Activated naive CD4-positive, alpha-beta T cell treated with anti-CD3 and anti-CD28 coated beads, Interleukin-2, amount 10 ng/mL, durations not matched to agents 7 days and 5 days (primary cell): ENCODE results near the gene ZCCHC3.
A peak's percentile ranks its signal among the peaks of the same experiment; 100 is the strongest.

ENCODE experiments used
- CTCF ChIA-PET: fragments of 350-600 bp; sonication (Branson Sonifier 250); formaldehyde crosslinking; loops from one replicate; lab custom pipeline; 2021; ENCODE audit warnings: antibody characterized with exemption; lab: Charles Lee
- DNase-seq: peaks from one replicate; pipeline ENCODE4 v3.0.0-alpha.2; 2020
- H3K27ac Mint-ChIP-seq: one replicate; pipeline ENCODE4 v1.8.0; 2021; ENCODE audit warnings: mild to moderate bottlenecking, moderate library complexity, mixed read lengths
- H3K27me3 Mint-ChIP-seq: one replicate; pipeline ENCODE4 v1.8.0; 2021; ENCODE audit warnings: mild to moderate bottlenecking, mixed read lengths
- H3K36me3 Mint-ChIP-seq: one replicate; pipeline ENCODE4 v1.8.0; 2021; ENCODE audit warnings: mixed read lengths
- H3K4me1 Mint-ChIP-seq: one replicate; pipeline ENCODE4 v1.8.0; 2021; ENCODE audit warnings: mixed read lengths
- H3K4me3 Mint-ChIP-seq: one replicate; pipeline ENCODE4 v1.8.0; 2021; ENCODE audit warnings: mild to moderate bottlenecking, moderate library complexity, mixed read lengths
- H3K9me3 Mint-ChIP-seq: one replicate; pipeline ENCODE4 v1.8.0; 2021; ENCODE audit warnings: mixed read lengths

The ZCCHC3 gene

GRCh38 chr20:272718-273117 lies 24.7 kb upstream of the ZCCHC3 start:
- no peak overlapping the region for H3K27ac Mint-ChIP-seq
- no peaks in the 10 kb centered on the region for H3K4me1 Mint-ChIP-seq
- no peak overlapping the region for H3K4me3 Mint-ChIP-seq
- DNase-seq: no peak
- CTCF ChIA-PET: no interaction called here
- H3K9me3 Mint-ChIP-seq: no peaks in the 10 kb centered on the region
- H3K27me3 Mint-ChIP-seq: peaks cover 16% of the 10 kb centered on the region
- no peaks in the 10 kb centered on the region for H3K36me3 Mint-ChIP-seq

- CTCF ChIA-PET: interaction anchor here (0.6 kb wide), 1 partner anchor 83 kb away, joined by 3 read pairs; no protein-coding TSS in a partner anchor
- H3K4me1 Mint-ChIP-seq: peaks cover 3% of the 10 kb centered on the region
- peaks cover 8% of the 10 kb centered on the region for H3K27me3 Mint-ChIP-seq
- H3K9me3 Mint-ChIP-seq: no peaks in the 10 kb centered on the region
- peaks cover 3% of the 10 kb centered on the region for H3K36me3 Mint-ChIP-seq
- no peak for DNase-seq
- no peak overlapping the region for H3K4me3 Mint-ChIP-seq
- no peak overlapping the region for H3K27ac Mint-ChIP-seq
Measured at GRCh38 chr20:273884-274283, 23.5 kb upstream of the ZCCHC3 start.

- peaks cover 3% of the 10 kb centered on the region for H3K36me3 Mint-ChIP-seq
- H3K9me3 Mint-ChIP-seq: no peaks in the 10 kb centered on the region
- H3K27me3 Mint-ChIP-seq: peaks cover 7% of the 10 kb centered on the region
- CTCF ChIA-PET: no interaction called here
- H3K4me3 Mint-ChIP-seq: no peak overlapping the region
- peaks cover 3% of the 10 kb centered on the region for H3K4me1 Mint-ChIP-seq
- no peak overlapping the region for H3K27ac Mint-ChIP-seq
- no peak for DNase-seq
Measured at GRCh38 chr20:275791-276190, 21.6 kb upstream of the ZCCHC3 start.

- peaks cover 3% of the 10 kb centered on the region for H3K36me3 Mint-ChIP-seq
- peaks cover 7% of the 10 kb centered on the region for H3K27me3 Mint-ChIP-seq
- no peaks in the 10 kb centered on the region for H3K9me3 Mint-ChIP-seq
- CTCF ChIA-PET: interaction anchor here (0.6 to 1.2 kb wide), 3 partner anchors 9 to 201 kb away, joined by 3 to 4 read pairs (median 4); no protein-coding TSS in a partner anchor
- H3K27ac Mint-ChIP-seq: no peak overlapping the region
- H3K4me1 Mint-ChIP-seq: peaks cover 3% of the 10 kb centered on the region
- no peak for DNase-seq
- H3K4me3 Mint-ChIP-seq: no peak overlapping the region
Measured at GRCh38 chr20:276620-277495, 20.5 kb upstream of the ZCCHC3 start.

- peaks cover 3% of the 10 kb centered on the region for H3K36me3 Mint-ChIP-seq
- no peak overlapping the region for H3K27ac Mint-ChIP-seq
- H3K4me1 Mint-ChIP-seq: peaks cover 3% of the 10 kb centered on the region
- CTCF ChIA-PET: interaction anchor here (0.6 to 1.2 kb wide), 3 partner anchors 9 to 200 kb away, joined by 3 to 4 read pairs (median 4); no protein-coding TSS in a partner anchor
- H3K27me3 Mint-ChIP-seq: peaks cover 7% of the 10 kb centered on the region
- H3K9me3 Mint-ChIP-seq: no peaks in the 10 kb centered on the region
- DNase-seq: no peak
- H3K4me3 Mint-ChIP-seq: no peak overlapping the region
Measured at GRCh38 chr20:277496-277781, 19.9 kb upstream of the ZCCHC3 start.

GRCh38 chr20:278181-278580 lies 19.2 kb upstream of the ZCCHC3 start:
- Mint-ChIP-seq H3K9me3 (no peaks in the 10 kb centered on the region), H3K36me3 (peaks cover 3% of the 10 kb centered on the region), H3K27ac (no peak overlapping the region), H3K4me1 (peaks cover 3% of the 10 kb centered on the region), H3K4me3 (no peak overlapping the region), H3K27me3 (peaks cover 3% of the 10 kb centered on the region)
- CTCF ChIA-PET: interaction anchor here (1.2 kb wide), 1 partner anchor 10 kb away, joined by 4 read pairs; no protein-coding TSS in a partner anchor
- no peak for DNase-seq

GRCh38 chr20:278607-279571 lies 18.5 kb upstream of the ZCCHC3 start:
- Mint-ChIP-seq H3K4me3 (no peak overlapping the region), H3K27ac (no peak overlapping the region), H3K9me3 (no peaks in the 10 kb centered on the region), H3K27me3 (no peaks in the 10 kb centered on the region), H3K4me1 (peaks cover 3% of the 10 kb centered on the region), H3K36me3 (peaks cover 3% of the 10 kb centered on the region)
- DNase-seq: no peak
- CTCF ChIA-PET: no interaction called here

GRCh38 chr20:284172-284571 lies 13.2 kb upstream of the ZCCHC3 start:
- H3K36me3 Mint-ChIP-seq: peaks cover 4% of the 10 kb centered on the region
- H3K9me3 Mint-ChIP-seq: no peaks in the 10 kb centered on the region
- H3K4me3 Mint-ChIP-seq: no peak overlapping the region
- H3K27ac Mint-ChIP-seq: no peak overlapping the region
- no peaks in the 10 kb centered on the region for H3K27me3 Mint-ChIP-seq
- CTCF ChIA-PET: interaction anchor here (1.1 to 1.3 kb wide), 2 partner anchors 40 to 46 kb away, joined by 3 read pairs; no protein-coding TSS in a partner anchor
- no peak for DNase-seq
- H3K4me1 Mint-ChIP-seq: peaks cover 19% of the 10 kb centered on the region

- Mint-ChIP-seq H3K9me3 (no peaks in the 10 kb centered on the region), H3K36me3 (peaks cover 5% of the 10 kb centered on the region), H3K27ac (no peak overlapping the region), H3K4me3 (no peak overlapping the region), H3K4me1 (peaks cover 27% of the 10 kb centered on the region), H3K27me3 (no peaks in the 10 kb centered on the region)
- DNase-seq: no peak
- CTCF ChIA-PET: no interaction called here
Measured at GRCh38 chr20:286508-286907, 10.9 kb upstream of the ZCCHC3 start.

- H3K27me3 Mint-ChIP-seq: peaks cover 3% of the 10 kb centered on the region
- H3K36me3 Mint-ChIP-seq: peaks cover 5% of the 10 kb centered on the region
- no peak overlapping the region for H3K4me3 Mint-ChIP-seq
- no peak for DNase-seq
- no peaks in the 10 kb centered on the region for H3K9me3 Mint-ChIP-seq
- CTCF ChIA-PET: no interaction called here
- no peak overlapping the region for H3K27ac Mint-ChIP-seq
- peaks cover 29% of the 10 kb centered on the region for H3K4me1 Mint-ChIP-seq
Measured at GRCh38 chr20:288956-289692, 8.2 kb upstream of the ZCCHC3 start.

GRCh38 chr20:289693-290083 lies 7.7 kb upstream of the ZCCHC3 start:
- Mint-ChIP-seq H3K27ac (peak overlapping the region; percentile 79), H3K4me1 (peaks cover 29% of the 10 kb centered on the region), H3K4me3 (no peak overlapping the region), H3K9me3 (no peaks in the 10 kb centered on the region), H3K27me3 (peaks cover 3% of the 10 kb centered on the region), H3K36me3 (peaks cover 5% of the 10 kb centered on the region)
- DNase-seq: no peak
- CTCF ChIA-PET: no interaction called here

GRCh38 chr20:290084-290831 lies 7.1 kb upstream of the ZCCHC3 start, which contains the start of gene C20orf96:
C20orf96 (minus strand) TSS chr20:290750; CDS start chr20:290610, 140 bp downstream.
- CTCF ChIA-PET: no interaction called here
- Mint-ChIP-seq H3K9me3 (no peaks in the 10 kb centered on the region), H3K27ac (peak within 1 kb of the TSS; percentile 79), H3K27me3 (peaks cover 3% of the 10 kb centered on the region), H3K36me3 (peaks cover 5% of the 10 kb centered on the region), H3K4me3 (no peak within 1 kb of the TSS), H3K4me1 (peaks cover 29% of the 10 kb centered on the region)
- DNase-seq: peak; percentile 94

GRCh38 chr20:294602-295001 lies 2.8 kb upstream of the ZCCHC3 start:
- no peaks in the 10 kb centered on the region for H3K9me3 Mint-ChIP-seq
- peaks cover 32% of the 10 kb centered on the region for H3K4me1 Mint-ChIP-seq
- peaks cover 8% of the 10 kb centered on the region for H3K27me3 Mint-ChIP-seq
- no peak overlapping the region for H3K4me3 Mint-ChIP-seq
- peaks cover 22% of the 10 kb centered on the region for H3K36me3 Mint-ChIP-seq
- CTCF ChIA-PET: no interaction called here
- no peak for DNase-seq
- no peak overlapping the region for H3K27ac Mint-ChIP-seq
